DND-41 (cell line): Measurements from ENCODE around the gene F13B.

Experiments used
- EZH2 ChIP-seq: IDR thresholded peaks from 3 replicates; pipeline ENCODE4 v1.6.1; 2012; ENCODE audit warnings: borderline replicate concordance, low read depth, mild to moderate bottlenecking, moderate library complexity, low read length, inconsistent platforms; ENCODE audit not compliant: severe bottlenecking
- TF ChIP-seq, protein P1 (sequence below): IDR thresholded peaks from 2 replicates; pipeline ENCODE4 v1.5.1; 2012; ENCODE audit warnings: borderline replicate concordance, low read length, moderate library complexity, mild to moderate bottlenecking; ENCODE audit not compliant: poor library complexity, severe bottlenecking; ENCODE audit errors: extremely low read depth

DNA sequence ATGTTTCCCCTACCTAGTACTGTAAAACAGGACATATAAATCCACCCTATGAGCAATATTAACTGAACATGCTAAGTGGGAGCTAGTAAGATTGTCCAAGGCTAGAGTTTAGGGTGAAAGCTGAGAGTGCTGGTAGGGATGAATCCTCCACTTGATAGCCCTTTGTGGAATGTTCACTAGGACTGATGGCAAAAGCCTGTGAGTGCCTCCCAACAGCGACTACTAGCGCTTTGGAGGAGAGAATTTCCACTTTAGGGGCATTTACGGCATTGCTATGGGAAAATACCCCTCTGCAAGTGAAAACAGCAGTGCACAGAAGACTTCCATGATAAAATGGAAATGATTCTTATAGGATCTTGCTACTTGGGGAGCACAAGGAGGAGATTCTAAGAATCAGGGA is 53.8 kb downstream of the F13B start:
- TF ChIP-seq, protein P1, sequence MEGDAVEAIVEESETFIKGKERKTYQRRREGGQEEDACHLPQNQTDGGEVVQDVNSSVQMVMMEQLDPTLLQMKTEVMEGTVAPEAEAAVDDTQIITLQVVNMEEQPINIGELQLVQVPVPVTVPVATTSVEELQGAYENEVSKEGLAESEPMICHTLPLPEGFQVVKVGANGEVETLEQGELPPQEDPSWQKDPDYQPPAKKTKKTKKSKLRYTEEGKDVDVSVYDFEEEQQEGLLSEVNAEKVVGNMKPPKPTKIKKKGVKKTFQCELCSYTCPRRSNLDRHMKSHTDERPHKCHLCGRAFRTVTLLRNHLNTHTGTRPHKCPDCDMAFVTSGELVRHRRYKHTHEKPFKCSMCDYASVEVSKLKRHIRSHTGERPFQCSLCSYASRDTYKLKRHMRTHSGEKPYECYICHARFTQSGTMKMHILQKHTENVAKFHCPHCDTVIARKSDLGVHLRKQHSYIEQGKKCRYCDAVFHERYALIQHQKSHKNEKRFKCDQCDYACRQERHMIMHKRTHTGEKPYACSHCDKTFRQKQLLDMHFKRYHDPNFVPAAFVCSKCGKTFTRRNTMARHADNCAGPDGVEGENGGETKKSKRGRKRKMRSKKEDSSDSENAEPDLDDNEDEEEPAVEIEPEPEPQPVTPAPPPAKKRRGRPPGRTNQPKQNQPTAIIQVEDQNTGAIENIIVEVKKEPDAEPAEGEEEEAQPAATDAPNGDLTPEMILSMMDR, result no peak
- no peak for TF ChIP-seq EZH2
